GM23338 (cell line): ENCODE data around the gene CCPG1. TPM values are rescaled to one million over a fixed set of nuclear protein-coding genes. Genes with fewer than 3 reads are reported as not detected.

Source experiments
- ATAC-seq: fragments of 200-7000 bp; cut with Tn5 transposase; 3 replicates; pipeline ENCODE4 v1.9.1; 2020
- DNase-seq: peaks from one replicate; pipeline ENCODE4 v3.0.0-alpha.2; 2015; ENCODE audit warnings: low spot score
- H2AFZ ChIP-seq: fragments of 200-600 bp; sonication (generic); 2 replicates; pipeline ENCODE4 v1.8.0; 2016; ENCODE audit warnings: antibody characterized with exemption, mild to moderate bottlenecking, moderate library complexity
- H3F3A ChIP-seq: fragments of 200-600 bp; sonication (generic); replicated peaks from 2 replicates; pipeline ENCODE4 v1.8.0; 2017; ENCODE audit warnings: antibody characterized with exemption, mixed run types, low read depth
- H3K27ac ChIP-seq: fragments of 200-600 bp; sonication (generic); 2 replicates; pipeline ENCODE4 v1.6.1; 2016; ENCODE audit warnings: low read depth
- H3K27me3 ChIP-seq: fragments of 200-600 bp; sonication (generic); 2 replicates; pipeline ENCODE4 v1.8.0; 2016; ENCODE audit warnings: mild to moderate bottlenecking, mixed run types, moderate library complexity; ENCODE audit not compliant: insufficient read depth
- H3K36me3 ChIP-seq: fragments of 200-600 bp; sonication (generic); 2 replicates; pipeline ENCODE4 v1.8.0; 2016; ENCODE audit warnings: mild to moderate bottlenecking; ENCODE audit not compliant: insufficient read depth
- H3K4me1 ChIP-seq: fragments of 200-600 bp; sonication (generic); 2 replicates; pipeline ENCODE4 v1.8.0; 2016; ENCODE audit warnings: mild to moderate bottlenecking, moderate library complexity; ENCODE audit not compliant: insufficient read depth
- H3K4me2 ChIP-seq: fragments of 200-600 bp; sonication (generic); 2 replicates; pipeline ENCODE4 v1.7.1; 2017; ENCODE audit warnings: mixed run types
- H3K4me3 ChIP-seq: fragments of 200-600 bp; sonication (generic); 2 replicates; pipeline ENCODE4 v1.6.1; 2016; ENCODE audit warnings: mixed run types
- H3K79me2 ChIP-seq: fragments of 200-600 bp; sonication (generic); replicated peaks from 2 replicates; pipeline ENCODE4 v1.8.0; 2017; ENCODE audit warnings: mild to moderate bottlenecking; ENCODE audit not compliant: insufficient read depth
- H3K9me2 ChIP-seq: fragments of 200-600 bp; sonication (generic); 2 replicates; pipeline ENCODE4 v1.8.0; 2017; ENCODE audit not compliant: insufficient read depth
- H4K20me1 ChIP-seq: fragments of 200-600 bp; sonication (generic); replicated peaks from 2 replicates; pipeline ENCODE4 v1.8.0; 2017; ENCODE audit warnings: mild to moderate bottlenecking; ENCODE audit not compliant: insufficient read depth
- H3K27ac Mint-ChIP-seq: 2 replicates; pipeline ENCODE4 v1.8.0; 2020; ENCODE audit warnings: inconsistent platforms, mild to moderate bottlenecking, moderate library complexity, mixed read lengths
- H3K27me3 Mint-ChIP-seq: 3 replicates; pipeline ENCODE4 v1.8.0; 2022; ENCODE audit warnings: low read depth, mild to moderate bottlenecking, moderate library complexity, mixed read lengths, inconsistent platforms; ENCODE audit not compliant: insufficient read depth, poor library complexity
- H3K36me3 Mint-ChIP-seq: 3 replicates; pipeline ENCODE4 v1.8.0; 2021; ENCODE audit warnings: low read depth, mild to moderate bottlenecking, inconsistent platforms, moderate library complexity, mixed read lengths
- H3K4me1 Mint-ChIP-seq: 3 replicates; pipeline ENCODE4 v1.8.0; 2020; ENCODE audit warnings: mild to moderate bottlenecking, inconsistent platforms, mixed read lengths
- H3K4me3 Mint-ChIP-seq: 3 replicates; pipeline ENCODE4 v1.8.0; 2021; ENCODE audit warnings: moderate library complexity, mild to moderate bottlenecking, inconsistent platforms, mixed read lengths
- H3K9me3 Mint-ChIP-seq: 3 replicates; pipeline ENCODE4 v1.8.0; 2020; ENCODE audit warnings: moderate library complexity, mild to moderate bottlenecking, inconsistent platforms, mixed read lengths
- EZH2 ChIP-seq: fragments of 200-600 bp; sonication (generic); IDR thresholded peaks from one replicate; pipeline ENCODE4 v1.8.0; 2017; ENCODE audit warnings: antibody characterized with exemption, mild to moderate bottlenecking, low read depth; ENCODE audit not compliant: unreplicated experiment
- JUNB ChIP-seq: IDR thresholded peaks from one replicate; pipeline ENCODE4 v1.6.1; 2016; ENCODE audit warnings: antibody characterized with exemption; ENCODE audit not compliant: unreplicated experiment
- POLR2AphosphoS5 ChIP-seq: IDR thresholded peaks from 2 replicates; pipeline ENCODE4 v1.6.1; 2016; ENCODE audit warnings: antibody characterized with exemption, low read depth
- ZNF114 ChIP-seq: fragments of 250-450 bp; sonication (Bioruptor Pico); IDR thresholded peaks from 2 replicates; pipeline ENCODE4 v1.5.0; 2020; ENCODE audit warnings: mild to moderate bottlenecking, moderate library complexity
- ZNF331 ChIP-seq: fragments of 250-450 bp; sonication (Bioruptor Pico); IDR thresholded peaks from 2 replicates; pipeline ENCODE4 v1.5.0; 2020; ENCODE audit warnings: low read depth, mild to moderate bottlenecking, moderate library complexity
- polyA plus RNA-seq: library from polyadenylated mRNA; unstranded; fragments of >200 nt; fragmentation: Nextera tagmentation; extraction: Ambion mirVana; gene quantifications from 2 replicates; pipeline ENCODE4 v1.2.1, GENCODE V29; 2016
- total RNA-seq: library from RNA; depleted of rRNA; stranded (reverse); fragments of >200 nt; shearing (Covaris generic); gene quantifications from 2 replicates; pipeline ENCODE4 v1.2.3, GENCODE V29; 2014
- TF ChIP-seq, protein P1 (sequence below): IDR thresholded peaks from one replicate; pipeline ENCODE4 v1.6.1; 2018; ENCODE audit warnings: antibody characterized with exemption; ENCODE audit not compliant: unreplicated experiment
- TF ChIP-seq, protein P2 (sequence below), 2 experiments: fragments of 200-600 bp in 1 of 2; sonication (generic) in 1 of 2; conservative IDR thresholded peaks; 2 replicates each; pipeline versions ENCODE4 v1.5.1 to v1.6.1; 2016 to 2017; ENCODE audit warnings: antibody characterized with exemption in 2 of 2, low read depth in 2 of 2, mild to moderate bottlenecking in 2 of 2, moderate library complexity in 1 of 2
- TF ChIP-seq, protein P3 (sequence below): fragments of 250-450 bp; sonication (Bioruptor Pico); IDR thresholded peaks from 2 replicates; pipeline ENCODE4 v1.5.0; 2020; ENCODE audit warnings: mild to moderate bottlenecking, moderate library complexity

Gene CCPG1
- total and polyA plus RNA-seq, 2 experiments from 2014 or later, result 7.7 to 11.1 TPM

DNA sequence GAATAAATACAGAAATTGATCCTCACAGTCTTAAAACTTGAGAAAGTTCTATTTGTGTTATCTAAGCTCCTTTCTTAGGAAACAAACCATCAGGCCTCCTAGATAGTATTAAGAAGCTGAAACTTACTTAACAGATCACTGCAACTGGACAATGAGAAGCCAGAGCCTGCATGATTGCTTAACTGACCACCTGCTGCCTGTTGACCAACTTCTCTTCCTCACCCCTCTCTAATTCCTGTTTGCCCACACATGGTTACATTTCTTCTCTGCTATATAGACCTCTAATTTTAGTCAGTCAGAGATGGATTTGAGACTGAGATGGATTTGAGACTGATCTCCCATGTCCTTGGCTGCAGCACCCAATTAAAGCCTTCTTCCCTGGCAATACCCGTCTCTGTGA, 13.5 kb downstream of the CCPG1 start:
- H2AFZ ChIP-seq, result no peak overlapping the region
- Mint-ChIP-seq H3K36me3 (no peaks in the 10 kb centered on the region; the same call in 2 of the 3 replicates), H3K9me3 (peaks cover 12% of the 10 kb centered on the region; the same call in 2 of the 3 replicates), H3K4me3 (no peak overlapping the region), H3K4me1 (peaks cover 8% of the 10 kb centered on the region; the same call in 2 of the 3 replicates), H3K27ac (no peak overlapping the region), H3K27me3 (no peaks in the 10 kb centered on the region)
- H3F3A ChIP-seq, result no peaks in the 10 kb centered on the region
- no peak for ATAC-seq
- H3K27me3 ChIP-seq, result no peaks in the 10 kb centered on the region
- H3K79me2 ChIP-seq, result no peaks in the 10 kb centered on the region
- TF ChIP-seq ZNF114 (CRISPR knock-in tag) (no peak), ZNF331 (CRISPR knock-in tag) (no peak)
- H3K4me1 ChIP-seq, result no peaks in the 10 kb centered on the region
- no peak for DNase-seq
- H3K9me2 ChIP-seq, result no peaks in the 10 kb centered on the region
- H3K27ac ChIP-seq, result no peak overlapping the region
- no peaks in the 10 kb centered on the region for H3K36me3 ChIP-seq
- H4K20me1 ChIP-seq, result no peaks in the 10 kb centered on the region
- H3K4me3 ChIP-seq, result no peak overlapping the region
- H3K4me2 ChIP-seq, result no peak overlapping the region

DNA sequence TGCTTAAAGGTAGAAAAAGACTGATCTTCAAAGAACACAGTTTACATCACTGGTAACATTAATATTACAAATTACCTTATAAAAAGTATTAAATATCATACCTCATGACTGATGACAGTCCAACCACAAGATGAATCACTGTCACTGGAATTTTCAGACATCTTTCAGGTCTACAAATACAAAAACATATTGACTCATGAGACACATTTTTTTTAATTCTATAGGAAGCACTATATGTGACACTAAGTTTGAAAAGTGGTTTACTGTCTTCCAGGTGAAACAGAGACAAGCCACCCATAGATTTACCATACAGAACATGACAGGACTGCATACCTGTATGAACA, 18.9 kb downstream of the CCPG1 start:
- H3K4me3 ChIP-seq, result no peak overlapping the region
- no peak overlapping the region for H3K4me2 ChIP-seq
- Mint-ChIP-seq H3K27me3 (no peaks in the 10 kb centered on the region), H3K9me3 (0 out of 3 replicates have a peak, but pooled peaks cover 2% of the 10 kb centered on the region), H3K27ac (no peak overlapping the region), H3K4me3 (no peak overlapping the region), H3K4me1 (no peaks in the 10 kb centered on the region), H3K36me3 (no peaks in the 10 kb centered on the region)
- no peaks in the 10 kb centered on the region for H3K36me3 ChIP-seq
- ATAC-seq (no peak), DNase-seq (no peak)
- H2AFZ ChIP-seq, result no peak overlapping the region
- no peak overlapping the region for H3K27ac ChIP-seq
- no peaks in the 10 kb centered on the region for H3K27me3 ChIP-seq
- H3K79me2 ChIP-seq, result no peaks in the 10 kb centered on the region
- H3F3A ChIP-seq, result no peaks in the 10 kb centered on the region
- no peaks in the 10 kb centered on the region for H4K20me1 ChIP-seq
- TF ChIP-seq, protein P1, sequence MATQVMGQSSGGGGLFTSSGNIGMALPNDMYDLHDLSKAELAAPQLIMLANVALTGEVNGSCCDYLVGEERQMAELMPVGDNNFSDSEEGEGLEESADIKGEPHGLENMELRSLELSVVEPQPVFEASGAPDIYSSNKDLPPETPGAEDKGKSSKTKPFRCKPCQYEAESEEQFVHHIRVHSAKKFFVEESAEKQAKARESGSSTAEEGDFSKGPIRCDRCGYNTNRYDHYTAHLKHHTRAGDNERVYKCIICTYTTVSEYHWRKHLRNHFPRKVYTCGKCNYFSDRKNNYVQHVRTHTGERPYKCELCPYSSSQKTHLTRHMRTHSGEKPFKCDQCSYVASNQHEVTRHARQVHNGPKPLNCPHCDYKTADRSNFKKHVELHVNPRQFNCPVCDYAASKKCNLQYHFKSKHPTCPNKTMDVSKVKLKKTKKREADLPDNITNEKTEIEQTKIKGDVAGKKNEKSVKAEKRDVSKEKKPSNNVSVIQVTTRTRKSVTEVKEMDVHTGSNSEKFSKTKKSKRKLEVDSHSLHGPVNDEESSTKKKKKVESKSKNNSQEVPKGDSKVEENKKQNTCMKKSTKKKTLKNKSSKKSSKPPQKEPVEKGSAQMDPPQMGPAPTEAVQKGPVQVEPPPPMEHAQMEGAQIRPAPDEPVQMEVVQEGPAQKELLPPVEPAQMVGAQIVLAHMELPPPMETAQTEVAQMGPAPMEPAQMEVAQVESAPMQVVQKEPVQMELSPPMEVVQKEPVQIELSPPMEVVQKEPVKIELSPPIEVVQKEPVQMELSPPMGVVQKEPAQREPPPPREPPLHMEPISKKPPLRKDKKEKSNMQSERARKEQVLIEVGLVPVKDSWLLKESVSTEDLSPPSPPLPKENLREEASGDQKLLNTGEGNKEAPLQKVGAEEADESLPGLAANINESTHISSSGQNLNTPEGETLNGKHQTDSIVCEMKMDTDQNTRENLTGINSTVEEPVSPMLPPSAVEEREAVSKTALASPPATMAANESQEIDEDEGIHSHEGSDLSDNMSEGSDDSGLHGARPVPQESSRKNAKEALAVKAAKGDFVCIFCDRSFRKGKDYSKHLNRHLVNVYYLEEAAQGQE, result no peak
- TF ChIP-seq, protein P2, sequence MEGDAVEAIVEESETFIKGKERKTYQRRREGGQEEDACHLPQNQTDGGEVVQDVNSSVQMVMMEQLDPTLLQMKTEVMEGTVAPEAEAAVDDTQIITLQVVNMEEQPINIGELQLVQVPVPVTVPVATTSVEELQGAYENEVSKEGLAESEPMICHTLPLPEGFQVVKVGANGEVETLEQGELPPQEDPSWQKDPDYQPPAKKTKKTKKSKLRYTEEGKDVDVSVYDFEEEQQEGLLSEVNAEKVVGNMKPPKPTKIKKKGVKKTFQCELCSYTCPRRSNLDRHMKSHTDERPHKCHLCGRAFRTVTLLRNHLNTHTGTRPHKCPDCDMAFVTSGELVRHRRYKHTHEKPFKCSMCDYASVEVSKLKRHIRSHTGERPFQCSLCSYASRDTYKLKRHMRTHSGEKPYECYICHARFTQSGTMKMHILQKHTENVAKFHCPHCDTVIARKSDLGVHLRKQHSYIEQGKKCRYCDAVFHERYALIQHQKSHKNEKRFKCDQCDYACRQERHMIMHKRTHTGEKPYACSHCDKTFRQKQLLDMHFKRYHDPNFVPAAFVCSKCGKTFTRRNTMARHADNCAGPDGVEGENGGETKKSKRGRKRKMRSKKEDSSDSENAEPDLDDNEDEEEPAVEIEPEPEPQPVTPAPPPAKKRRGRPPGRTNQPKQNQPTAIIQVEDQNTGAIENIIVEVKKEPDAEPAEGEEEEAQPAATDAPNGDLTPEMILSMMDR (conservative IDR thresholded peaks at IDR 0.05; ENCODE audit: low read depth in 2 of 2), result no peak
- TF ChIP-seq JUNB (no peak), POLR2AphosphoS5 (no peak), EZH2 (no peak)
- TF ChIP-seq, protein P3, sequence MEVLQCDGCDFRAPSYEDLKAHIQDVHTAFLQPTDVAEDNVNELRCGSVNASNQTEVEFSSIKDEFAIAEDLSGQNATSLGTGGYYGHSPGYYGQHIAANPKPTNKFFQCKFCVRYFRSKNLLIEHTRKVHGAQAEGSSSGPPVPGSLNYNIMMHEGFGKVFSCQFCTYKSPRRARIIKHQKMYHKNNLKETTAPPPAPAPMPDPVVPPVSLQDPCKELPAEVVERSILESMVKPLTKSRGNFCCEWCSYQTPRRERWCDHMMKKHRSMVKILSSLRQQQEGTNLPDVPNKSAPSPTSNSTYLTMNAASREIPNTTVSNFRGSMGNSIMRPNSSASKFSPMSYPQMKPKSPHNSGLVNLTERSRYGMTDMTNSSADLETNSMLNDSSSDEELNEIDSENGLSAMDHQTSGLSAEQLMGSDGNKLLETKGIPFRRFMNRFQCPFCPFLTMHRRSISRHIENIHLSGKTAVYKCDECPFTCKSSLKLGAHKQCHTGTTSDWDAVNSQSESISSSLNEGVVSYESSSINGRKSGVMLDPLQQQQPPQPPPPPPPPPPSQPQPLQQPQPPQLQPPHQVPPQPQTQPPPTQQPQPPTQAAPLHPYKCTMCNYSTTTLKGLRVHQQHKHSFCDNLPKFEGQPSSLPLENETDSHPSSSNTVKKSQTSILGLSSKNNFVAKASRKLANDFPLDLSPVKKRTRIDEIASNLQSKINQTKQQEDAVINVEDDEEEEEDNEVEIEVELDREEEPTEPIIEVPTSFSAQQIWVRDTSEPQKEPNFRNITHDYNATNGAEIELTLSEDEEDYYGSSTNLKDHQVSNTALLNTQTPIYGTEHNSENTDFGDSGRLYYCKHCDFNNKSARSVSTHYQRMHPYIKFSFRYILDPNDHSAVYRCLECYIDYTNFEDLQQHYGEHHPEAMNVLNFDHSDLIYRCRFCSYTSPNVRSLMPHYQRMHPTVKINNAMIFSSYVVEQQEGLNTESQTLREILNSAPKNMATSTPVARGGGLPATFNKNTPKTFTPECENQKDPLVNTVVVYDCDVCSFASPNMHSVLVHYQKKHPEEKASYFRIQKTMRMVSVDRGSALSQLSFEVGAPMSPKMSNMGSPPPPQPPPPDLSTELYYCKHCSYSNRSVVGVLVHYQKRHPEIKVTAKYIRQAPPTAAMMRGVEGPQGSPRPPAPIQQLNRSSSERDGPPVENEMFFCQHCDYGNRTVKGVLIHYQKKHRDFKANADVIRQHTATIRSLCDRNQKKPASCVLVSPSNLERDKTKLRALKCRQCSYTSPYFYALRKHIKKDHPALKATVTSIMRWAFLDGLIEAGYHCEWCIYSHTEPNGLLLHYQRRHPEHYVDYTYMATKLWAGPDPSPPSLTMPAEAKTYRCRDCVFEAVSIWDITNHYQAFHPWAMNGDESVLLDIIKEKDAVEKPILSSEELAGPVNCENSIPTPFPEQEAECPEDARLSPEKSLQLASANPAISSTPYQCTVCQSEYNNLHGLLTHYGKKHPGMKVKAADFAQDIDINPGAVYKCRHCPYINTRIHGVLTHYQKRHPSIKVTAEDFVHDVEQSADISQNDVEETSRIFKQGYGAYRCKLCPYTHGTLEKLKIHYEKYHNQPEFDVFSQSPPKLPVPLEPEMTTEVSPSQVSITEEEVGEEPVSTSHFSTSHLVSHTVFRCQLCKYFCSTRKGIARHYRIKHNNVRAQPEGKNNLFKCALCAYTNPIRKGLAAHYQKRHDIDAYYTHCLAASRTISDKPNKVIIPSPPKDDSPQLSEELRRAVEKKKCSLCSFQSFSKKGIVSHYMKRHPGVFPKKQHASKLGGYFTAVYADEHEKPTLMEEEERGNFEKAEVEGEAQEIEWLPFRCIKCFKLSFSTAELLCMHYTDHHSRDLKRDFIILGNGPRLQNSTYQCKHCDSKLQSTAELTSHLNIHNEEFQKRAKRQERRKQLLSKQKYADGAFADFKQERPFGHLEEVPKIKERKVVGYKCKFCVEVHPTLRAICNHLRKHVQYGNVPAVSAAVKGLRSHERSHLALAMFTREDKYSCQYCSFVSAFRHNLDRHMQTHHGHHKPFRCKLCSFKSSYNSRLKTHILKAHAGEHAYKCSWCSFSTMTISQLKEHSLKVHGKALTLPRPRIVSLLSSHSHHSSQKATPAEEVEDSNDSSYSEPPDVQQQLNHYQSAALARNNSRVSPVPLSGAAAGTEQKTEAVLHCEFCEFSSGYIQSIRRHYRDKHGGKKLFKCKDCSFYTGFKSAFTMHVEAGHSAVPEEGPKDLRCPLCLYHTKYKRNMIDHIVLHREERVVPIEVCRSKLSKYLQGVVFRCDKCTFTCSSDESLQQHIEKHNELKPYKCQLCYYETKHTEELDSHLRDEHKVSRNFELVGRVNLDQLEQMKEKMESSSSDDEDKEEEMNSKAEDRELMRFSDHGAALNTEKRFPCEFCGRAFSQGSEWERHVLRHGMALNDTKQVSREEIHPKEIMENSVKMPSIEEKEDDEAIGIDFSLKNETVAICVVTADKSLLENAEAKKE (CRISPR knock-in tag), result no peak
- no peaks in the 10 kb centered on the region for H3K4me1 ChIP-seq
- H3K9me2 ChIP-seq, result no peaks in the 10 kb centered on the region
